HG03108 (cell line): ENCODE results near the gene HLA-DPA1.
A peak's percentile ranks its signal among the peaks of the same experiment; 100 is the strongest.

Source experiments
- ATAC-seq: cut with Tn5 transposase; IDR thresholded peaks from one replicate; pipeline ENCODE4 v1.9.1; 2021; ENCODE audit warnings: moderate library complexity; ENCODE audit not compliant: unreplicated experiment

The HLA-DPA1 gene

GRCh38 chr6:33088931-33089620 is 15.6 kb upstream of the HLA-DPA1 start:
- no peak for ATAC-seq

- no peak for ATAC-seq
Observed at GRCh38 chr6:33088258-33088930, 14.9 kb upstream of the HLA-DPA1 start.

GRCh38 chr6:33085627-33086026 is 12.2 kb upstream of the HLA-DPA1 start:
- ATAC-seq = no peak

GRCh38 chr6:33082702-33083101 is 9.3 kb upstream of the HLA-DPA1 start:
- no peak for ATAC-seq

- ATAC-seq = no peak
Observed at GRCh38 chr6:33081098-33081824, 7.8 kb upstream of the HLA-DPA1 start.

- no peak for ATAC-seq
Observed at GRCh38 chr6:33080127-33081089, 7.0 kb upstream of the HLA-DPA1 start.

GRCh38 chr6:33079580-33079979 is 6.1 kb upstream of the HLA-DPA1 start:
- ATAC-seq = no peak

- ATAC-seq = no peak
Observed at GRCh38 chr6:33078919-33079521, 5.6 kb upstream of the HLA-DPA1 start.

GRCh38 chr6:33078442-33078841 is 5.0 kb upstream of the HLA-DPA1 start:
- no peak for ATAC-seq

GRCh38 chr6:33077908-33078307 is 4.5 kb upstream of the HLA-DPA1 start:
- no peak for ATAC-seq

GRCh38 chr6:33076406-33076934 is 3.0 kb upstream of the HLA-DPA1 start:
- ATAC-seq = no peak

- peak; percentile 60 for ATAC-seq
Observed at GRCh38 chr6:33075568-33076405, 2.3 kb upstream of the HLA-DPA1 start, which contains the start of gene HLA-DPB1. TSS of gene HLA-DPB1 (plus strand) at chr6:33075990. CDS start at chr6:33076042, 52 bp downstream.

- peak; percentile 4 for ATAC-seq
Observed at GRCh38 chr6:33075208-33075567, 1.7 kb upstream of the HLA-DPA1 start.

GRCh38 chr6:33072508-33073100 is 845 bp downstream of the HLA-DPA1 start:
- ATAC-seq = no peak

- ATAC-seq = no peak
Observed at GRCh38 chr6:33071569-33071968, 1.9 kb downstream of the HLA-DPA1 start.

GRCh38 chr6:33070909-33071308 is 2.5 kb downstream of the HLA-DPA1 start:
- ATAC-seq = no peak

GRCh38 chr6:33069021-33069738 is 4.3 kb downstream of the HLA-DPA1 start:
- no peak for ATAC-seq

- ATAC-seq = no peak
Observed at GRCh38 chr6:33066917-33067521, 6.4 kb downstream of the HLA-DPA1 start.
